CD4-positive, alpha-beta T cell (primary cell): ENCODE data around the gene NTN1. TPM values are rescaled to one million over a fixed set of nuclear protein-coding genes. Genes with fewer than 3 reads are reported as not detected.

Experiments used
- ATAC-seq: fragments of 200-7000 bp; cut with Tn5 transposase; one replicate; pipeline ENCODE4 v1.10.0; 2022; ENCODE audit warnings: mild to moderate bottlenecking; ENCODE audit not compliant: poor library complexity
- CTCF ChIA-PET: fragments of 350-600 bp; sonication (Branson Sonifier 250); formaldehyde crosslinking; loops from one replicate; lab custom pipeline; 2021; ENCODE audit warnings: antibody characterized with exemption, inconsistent platforms; lab: Charles Lee
- POLR2A ChIA-PET: fragments of 350-600 bp; sonication (Branson Sonifier 250); formaldehyde crosslinking; loops from one replicate; lab custom pipeline; 2021; ENCODE audit warnings: antibody characterized with exemption, inconsistent platforms; lab: Charles Lee
- DNase-seq, 14 experiments: peaks; one replicate each; pipeline ENCODE4 v3.0.0-alpha.2; 2013 to 2020; ENCODE audit warnings: mixed read lengths in 2 of 14
- H3K27ac ChIP-seq, 2 donors: one replicate each; pipeline versions ENCODE4 v1.5.1 to v1.7.0; 2013; ENCODE audit warnings: low read length in 2 of 2, low read depth in 1 of 2, mild to moderate bottlenecking in 1 of 2
- H3K27me3 ChIP-seq, 2 experiments: 1 replicate in 1 of 2; 2 replicates in 1 of 2; pipeline versions ENCODE4 v1.6.1 to v1.7.0; 2013; ENCODE audit warnings: low read length in 2 of 2, control low read depth in 1 of 2, mild to moderate bottlenecking in 1 of 2, moderate library complexity in 1 of 2; ENCODE audit not compliant: insufficient read depth in 2 of 2, control insufficient read depth in 1 of 2
- H3K36me3 ChIP-seq: one replicate; pipeline ENCODE4 v1.6.1; 2013; ENCODE audit warnings: low read length, control low read depth; ENCODE audit not compliant: insufficient read depth
- H3K4me1 ChIP-seq: one replicate; pipeline ENCODE4 v1.6.1; 2013; ENCODE audit warnings: low read length, control low read depth; ENCODE audit not compliant: insufficient read depth
- H3K4me3 ChIP-seq: one replicate; pipeline ENCODE4 v1.5.1; 2013; ENCODE audit warnings: mild to moderate bottlenecking, low read length, moderate library complexity
- H3K9me3 ChIP-seq, 2 experiments: 1 replicate in 1 of 2; 2 replicates in 1 of 2; pipeline versions ENCODE4 v1.6.1 to v1.7.0; 2013; ENCODE audit warnings: low read length in 2 of 2, mild to moderate bottlenecking in 2 of 2, control low read depth in 1 of 2, moderate library complexity in 1 of 2; ENCODE audit not compliant: control insufficient read depth in 1 of 2, insufficient read depth in 1 of 2
- H3K27ac Mint-ChIP-seq: one replicate; pipeline ENCODE4 v1.8.0; 2020; ENCODE audit warnings: mixed read lengths
- H3K27me3 Mint-ChIP-seq: one replicate; pipeline ENCODE4 v1.8.0; 2021; ENCODE audit warnings: mixed read lengths
- H3K36me3 Mint-ChIP-seq: one replicate; pipeline ENCODE4 v1.8.0; 2021; ENCODE audit warnings: low read depth, mixed read lengths
- H3K4me1 Mint-ChIP-seq: one replicate; pipeline ENCODE4 v1.8.0; 2021; ENCODE audit warnings: low read depth, mixed read lengths
- H3K4me3 Mint-ChIP-seq: one replicate; pipeline ENCODE4 v1.8.0; 2020; ENCODE audit warnings: mild to moderate bottlenecking, mixed read lengths
- H3K9me3 Mint-ChIP-seq: one replicate; pipeline ENCODE4 v1.8.0; 2020; ENCODE audit warnings: mixed read lengths
- intact Hi-C, 2 experiments: fragments of 100-400 bp; cut with DNase I in 1 of 2; cut with micrococcal nuclease in 1 of 2; formaldehyde crosslinking; loops; one replicate each; pipeline versions ENCODE4 v1.15.1 to v1.9.0; 2023 to 2025; cut with DNase I, micrococcal nuclease
- total RNA-seq, 174 experiments: library from RNA in 2 of 174; stranded (reverse) in 2 of 174; gene quantifications; one replicate each; pipeline ENCODE4 v1.2.3 and lab custom pipeline; 2021 to 2026
- TF ChIP-seq, protein P1 (sequence below): fragments of 200-600 bp; IDR thresholded peaks from one replicate; pipeline ENCODE4 v1.8.0; 2022; ENCODE audit warnings: antibody characterized with exemption, mild to moderate bottlenecking

Gene NTN1
- total RNA-seq, 2 experiments from 2014 or later, result 0.08 to 0.14 TPM

- H3K36me3 Mint-ChIP-seq, result no peaks in the 10 kb centered on the region
- peaks cover 5% of the 10 kb centered on the region for H3K4me1 ChIP-seq
- no peaks in the 10 kb centered on the region for H3K9me3 Mint-ChIP-seq
- ATAC-seq (no peak), DNase-seq (no peak)
- no peaks in the 10 kb centered on the region for H3K4me1 Mint-ChIP-seq
- intact Hi-C loops, result no loop called here
- H3K27me3 ChIP-seq, result peaks cover 0 to 5% of the 10 kb centered on the region in 2 experiments
- TF ChIP-seq, protein P1, sequence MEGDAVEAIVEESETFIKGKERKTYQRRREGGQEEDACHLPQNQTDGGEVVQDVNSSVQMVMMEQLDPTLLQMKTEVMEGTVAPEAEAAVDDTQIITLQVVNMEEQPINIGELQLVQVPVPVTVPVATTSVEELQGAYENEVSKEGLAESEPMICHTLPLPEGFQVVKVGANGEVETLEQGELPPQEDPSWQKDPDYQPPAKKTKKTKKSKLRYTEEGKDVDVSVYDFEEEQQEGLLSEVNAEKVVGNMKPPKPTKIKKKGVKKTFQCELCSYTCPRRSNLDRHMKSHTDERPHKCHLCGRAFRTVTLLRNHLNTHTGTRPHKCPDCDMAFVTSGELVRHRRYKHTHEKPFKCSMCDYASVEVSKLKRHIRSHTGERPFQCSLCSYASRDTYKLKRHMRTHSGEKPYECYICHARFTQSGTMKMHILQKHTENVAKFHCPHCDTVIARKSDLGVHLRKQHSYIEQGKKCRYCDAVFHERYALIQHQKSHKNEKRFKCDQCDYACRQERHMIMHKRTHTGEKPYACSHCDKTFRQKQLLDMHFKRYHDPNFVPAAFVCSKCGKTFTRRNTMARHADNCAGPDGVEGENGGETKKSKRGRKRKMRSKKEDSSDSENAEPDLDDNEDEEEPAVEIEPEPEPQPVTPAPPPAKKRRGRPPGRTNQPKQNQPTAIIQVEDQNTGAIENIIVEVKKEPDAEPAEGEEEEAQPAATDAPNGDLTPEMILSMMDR, result no peak
- H3K36me3 ChIP-seq, result no peaks in the 10 kb centered on the region
- H3K4me3 Mint-ChIP-seq, result no peak overlapping the region
- peaks cover 0 to 6% of the 10 kb centered on the region in 2 experiments for H3K9me3 ChIP-seq
- no peak overlapping the region for H3K27ac ChIP-seq
- ChIA-PET POLR2A (no interaction called here), CTCF (no interaction called here)
- H3K4me3 ChIP-seq, result no peak overlapping the region
- H3K27ac Mint-ChIP-seq, result no peak overlapping the region
- no peaks in the 10 kb centered on the region for H3K27me3 Mint-ChIP-seq
These were observed 210.3 kb downstream of the NTN1 start for GRCh38 chr17:9231449-9232154.

DNA sequence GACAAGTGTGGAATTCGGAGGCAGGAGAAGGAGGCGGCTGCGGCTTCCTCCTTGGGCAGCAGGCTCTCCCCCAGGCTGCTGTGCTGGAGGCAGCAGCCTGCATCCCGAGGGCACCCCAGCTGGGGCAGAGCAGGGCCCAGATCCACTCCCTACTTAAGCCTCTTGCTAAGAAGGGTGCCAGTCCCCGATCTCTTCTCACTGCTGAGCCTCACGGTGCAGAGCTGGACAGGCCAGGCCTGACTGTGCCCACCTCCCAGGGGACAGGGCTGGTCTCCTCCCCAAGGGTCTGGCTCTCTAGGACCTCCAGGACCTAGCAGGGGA is 210.8 kb downstream of the NTN1 start:
- Mint-ChIP-seq H3K9me3 (no peaks in the 10 kb centered on the region), H3K36me3 (no peaks in the 10 kb centered on the region), H3K27me3 (no peaks in the 10 kb centered on the region), H3K4me1 (no peaks in the 10 kb centered on the region), H3K27ac (no peak overlapping the region), H3K4me3 (no peak overlapping the region)
- Histone ChIP-seq H3K4me1 (no peaks in the 10 kb centered on the region), H3K4me3 (no peak overlapping the region), H3K27ac (no peak overlapping the region), H3K36me3 (no peaks in the 10 kb centered on the region), H3K9me3 (peaks cover 0 to 8% of the 10 kb centered on the region in 2 experiments), H3K27me3 (peaks cover 0 to 5% of the 10 kb centered on the region in 2 experiments)
- ChIA-PET POLR2A (no interaction called here), CTCF (no interaction called here)
- no peak for ATAC-seq
- TF ChIP-seq, protein P1, result no peak
- intact Hi-C loops, result no loop called here
- no peak for DNase-seq

- DNase-seq (no peak), ATAC-seq (no peak)
- Histone ChIP-seq H3K9me3 (peaks cover 0 to 8% of the 10 kb centered on the region in 2 experiments), H3K36me3 (no peaks in the 10 kb centered on the region), H3K4me3 (no peak overlapping the region), H3K4me1 (no peaks in the 10 kb centered on the region), H3K27me3 (peaks cover 0 to 5% of the 10 kb centered on the region in 2 experiments), H3K27ac (no peak overlapping the region)
- no peaks in the 10 kb centered on the region for H3K27me3 Mint-ChIP-seq
- no peak overlapping the region for H3K4me3 Mint-ChIP-seq
- POLR2A ChIA-PET, result no interaction called here
- CTCF ChIA-PET, result no interaction called here
- no peaks in the 10 kb centered on the region for H3K9me3 Mint-ChIP-seq
- H3K36me3 Mint-ChIP-seq, result no peaks in the 10 kb centered on the region
- H3K4me1 Mint-ChIP-seq, result no peaks in the 10 kb centered on the region
- intact Hi-C loops, result no loop called here
- H3K27ac Mint-ChIP-seq, result no peak overlapping the region
- TF ChIP-seq, protein P1, result no peak
These were observed 211.4 kb downstream of the NTN1 start for GRCh38 chr17:9232591-9233270.
